ENCODE measurements around the gene JADE3.

The JADE3 gene

GRCh38 chrX:46912098-46912602 is at the start of gene JADE3:
JADE3 (plus strand) TSS chrX:46912421; CDS start chrX:46984895, 72,474 bp downstream.
- DNase-seq (ENCODE audit: low read depth): peak; percentile 67

- no peak for DNase-seq (ENCODE audit: low read depth)
Measured at GRCh38 chrX:46863072-46863471, 49.1 kb upstream of the JADE3 start.

- DNase-seq (ENCODE audit: low read depth): no peak
Measured at GRCh38 chrX:46864606-46865005, 47.6 kb upstream of the JADE3 start.

GRCh38 chrX:46865281-46865680 is 46.9 kb upstream of the JADE3 start:
- peak; percentile 38 for DNase-seq (ENCODE audit: low read depth)

GRCh38 chrX:46866726-46867125 is 45.5 kb upstream of the JADE3 start:
- no peak for DNase-seq (ENCODE audit: low read depth)

- peak; percentile 23 for DNase-seq (ENCODE audit: low read depth)
Measured at GRCh38 chrX:46873746-46874145, 38.5 kb upstream of the JADE3 start.

GRCh38 chrX:46876901-46877300 is 35.3 kb upstream of the JADE3 start:
- no peak for DNase-seq (ENCODE audit: low read depth)

- no peak for DNase-seq (ENCODE audit: low read depth)
Measured at GRCh38 chrX:46882266-46882665, 30.0 kb upstream of the JADE3 start.

- DNase-seq (ENCODE audit: low read depth): no peak
Measured at GRCh38 chrX:46884799-46885198, 27.4 kb upstream of the JADE3 start.

- DNase-seq (ENCODE audit: low read depth): no peak
Measured at GRCh38 chrX:46898207-46898606, 14.0 kb upstream of the JADE3 start.

- DNase-seq (ENCODE audit: low read depth): peak; percentile 68
Measured at GRCh38 chrX:46903458-46904242, 8.6 kb upstream of the JADE3 start.

GRCh38 chrX:46904626-46905025 is 7.6 kb upstream of the JADE3 start:
- DNase-seq (ENCODE audit: low read depth): no peak

GRCh38 chrX:46910415-46910814 is 1.8 kb upstream of the JADE3 start:
- no peak for DNase-seq (ENCODE audit: low read depth)

- peak; percentile 27 for DNase-seq (ENCODE audit: low read depth)
Measured at GRCh38 chrX:46912603-46913491, 626 bp downstream of the JADE3 start.

- peak; percentile 46 for DNase-seq (ENCODE audit: low read depth)
Measured at GRCh38 chrX:46913667-46914066, 1.4 kb downstream of the JADE3 start.

GRCh38 chrX:46916273-46916672 is 4.1 kb downstream of the JADE3 start:
- no peak for DNase-seq (ENCODE audit: low read depth)

GRCh38 chrX:46917622-46918021 is 5.4 kb downstream of the JADE3 start:
- no peak for DNase-seq (ENCODE audit: low read depth)

GRCh38 chrX:46918434-46918833 is 6.2 kb downstream of the JADE3 start:
- no peak for DNase-seq (ENCODE audit: low read depth)

- no peak for DNase-seq (ENCODE audit: low read depth)
Measured at GRCh38 chrX:46920235-46920634, 8.0 kb downstream of the JADE3 start.

- DNase-seq (ENCODE audit: low read depth): no peak
Measured at GRCh38 chrX:46922611-46923010, 10.4 kb downstream of the JADE3 start.

- no peak for DNase-seq (ENCODE audit: low read depth)
Measured at GRCh38 chrX:46927718-46928117, 15.5 kb downstream of the JADE3 start.

GRCh38 chrX:46929439-46930261 is 17.4 kb downstream of the JADE3 start:
- DNase-seq (ENCODE audit: low read depth): peak; percentile 73
